ENCODE measurements around the gene CBL. TPM values are rescaled to one million over a fixed set of nuclear protein-coding genes. Genes with fewer than 3 reads are reported as not detected.

Gene CBL
- polyA plus RNA-seq, 1 of the 3 experiments (the other 2 are of a cell fraction): 9.5 TPM

DNA sequence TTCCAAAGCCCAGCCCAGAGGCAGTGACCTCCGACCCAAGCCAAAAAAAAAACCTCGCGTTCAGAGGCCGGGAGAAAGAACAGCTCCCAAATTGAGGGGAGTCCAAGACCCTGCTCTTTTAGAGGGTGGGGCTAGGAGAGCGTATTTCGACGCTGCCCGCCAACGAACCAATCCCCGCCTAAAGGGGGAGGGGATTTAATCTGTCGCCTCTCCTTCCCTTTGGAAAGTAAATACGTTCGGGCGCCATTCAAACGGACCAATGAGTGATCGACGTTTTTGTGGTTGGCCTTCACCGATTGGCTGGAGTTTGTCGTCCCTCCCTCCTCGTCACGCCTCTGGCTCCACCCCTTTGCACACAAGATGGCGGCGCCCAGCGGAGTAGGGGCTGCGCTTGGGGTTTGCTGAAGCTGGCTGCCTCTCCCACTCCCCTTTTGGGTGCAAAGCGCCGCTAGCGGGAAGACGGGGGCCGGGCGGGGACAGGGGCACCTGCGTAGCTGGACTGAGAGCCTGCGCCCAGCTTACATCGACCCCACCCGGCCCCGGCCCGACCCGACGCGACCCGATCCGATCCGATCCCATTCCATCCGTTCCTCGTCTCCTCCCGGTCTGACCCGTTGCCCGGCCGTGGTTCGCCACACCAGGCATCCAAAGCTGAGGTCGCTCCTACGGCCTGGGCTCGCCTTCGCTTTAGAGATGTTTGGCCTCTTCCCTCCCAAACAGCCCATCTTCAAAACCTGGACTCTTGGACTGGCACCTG is 128.2 kb downstream of the CBL start, which contains the start of gene RNF26 (continued):
- TF ChIP-seq, protein P1, sequence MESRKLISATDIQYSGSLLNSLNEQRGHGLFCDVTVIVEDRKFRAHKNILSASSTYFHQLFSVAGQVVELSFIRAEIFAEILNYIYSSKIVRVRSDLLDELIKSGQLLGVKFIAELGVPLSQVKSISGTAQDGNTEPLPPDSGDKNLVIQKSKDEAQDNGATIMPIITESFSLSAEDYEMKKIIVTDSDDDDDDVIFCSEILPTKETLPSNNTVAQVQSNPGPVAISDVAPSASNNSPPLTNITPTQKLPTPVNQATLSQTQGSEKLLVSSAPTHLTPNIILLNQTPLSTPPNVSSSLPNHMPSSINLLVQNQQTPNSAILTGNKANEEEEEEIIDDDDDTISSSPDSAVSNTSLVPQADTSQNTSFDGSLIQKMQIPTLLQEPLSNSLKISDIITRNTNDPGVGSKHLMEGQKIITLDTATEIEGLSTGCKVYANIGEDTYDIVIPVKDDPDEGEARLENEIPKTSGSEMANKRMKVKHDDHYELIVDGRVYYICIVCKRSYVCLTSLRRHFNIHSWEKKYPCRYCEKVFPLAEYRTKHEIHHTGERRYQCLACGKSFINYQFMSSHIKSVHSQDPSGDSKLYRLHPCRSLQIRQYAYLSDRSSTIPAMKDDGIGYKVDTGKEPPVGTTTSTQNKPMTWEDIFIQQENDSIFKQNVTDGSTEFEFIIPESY (IDR thresholded peaks at IDR 0.05; ENCODE audit: borderline replicate concordance, low read depth): no peak
- TF ChIP-seq, protein P2, sequence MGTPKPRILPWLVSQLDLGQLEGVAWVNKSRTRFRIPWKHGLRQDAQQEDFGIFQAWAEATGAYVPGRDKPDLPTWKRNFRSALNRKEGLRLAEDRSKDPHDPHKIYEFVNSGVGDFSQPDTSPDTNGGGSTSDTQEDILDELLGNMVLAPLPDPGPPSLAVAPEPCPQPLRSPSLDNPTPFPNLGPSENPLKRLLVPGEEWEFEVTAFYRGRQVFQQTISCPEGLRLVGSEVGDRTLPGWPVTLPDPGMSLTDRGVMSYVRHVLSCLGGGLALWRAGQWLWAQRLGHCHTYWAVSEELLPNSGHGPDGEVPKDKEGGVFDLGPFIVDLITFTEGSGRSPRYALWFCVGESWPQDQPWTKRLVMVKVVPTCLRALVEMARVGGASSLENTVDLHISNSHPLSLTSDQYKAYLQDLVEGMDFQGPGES (IDR thresholded peaks at IDR 0.05; ENCODE audit: low read depth, low read length): peak; percentile 69; the same call in 1 of the 2 replicates
- TF ChIP-seq NRF1 (IDR thresholded peaks at IDR 0.05; ENCODE audit: low read depth, low read length): no peak
- TF ChIP-seq SIN3A (IDR thresholded peaks at IDR 0.05; ENCODE audit: borderline replicate concordance, low read depth, low read length): peak; percentile 15; the same call in 1 of the 2 replicates
- peak; percentile 91 for TF ChIP-seq MXI1 (IDR thresholded peaks at IDR 0.05; ENCODE audit: low read depth, low read length)
- peak; percentile 98 for TF ChIP-seq YY1 (IDR thresholded peaks at IDR 0.05; ENCODE audit: low read depth)
- TF ChIP-seq GATA2 (CRISPR knock-in tag; IDR thresholded peaks at IDR 0.05): no peak
- TF ChIP-seq FOXM1 (IDR thresholded peaks at IDR 0.05; ENCODE audit: low read depth): peak; percentile 100
- no peak for TF ChIP-seq SMC3 (IDR thresholded peaks at IDR 0.05; ENCODE audit: low read depth, low read length)
- no peak for TF ChIP-seq USF2 (IDR thresholded peaks at IDR 0.05; ENCODE audit: borderline replicate concordance, low read depth, low read length)
- TF ChIP-seq, protein P3, sequence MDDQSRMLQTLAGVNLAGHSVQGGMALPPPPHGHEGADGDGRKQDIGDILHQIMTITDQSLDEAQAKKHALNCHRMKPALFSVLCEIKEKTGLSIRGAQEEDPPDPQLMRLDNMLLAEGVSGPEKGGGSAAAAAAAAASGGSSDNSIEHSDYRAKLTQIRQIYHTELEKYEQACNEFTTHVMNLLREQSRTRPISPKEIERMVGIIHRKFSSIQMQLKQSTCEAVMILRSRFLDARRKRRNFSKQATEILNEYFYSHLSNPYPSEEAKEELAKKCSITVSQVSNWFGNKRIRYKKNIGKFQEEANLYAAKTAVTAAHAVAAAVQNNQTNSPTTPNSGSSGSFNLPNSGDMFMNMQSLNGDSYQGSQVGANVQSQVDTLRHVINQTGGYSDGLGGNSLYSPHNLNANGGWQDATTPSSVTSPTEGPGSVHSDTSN (IDR thresholded peaks at IDR 0.05): peak; percentile 4; the same call in 1 of the 2 replicates
- no peak for TF ChIP-seq RXRA (IDR thresholded peaks at IDR 0.05; ENCODE audit: borderline replicate concordance, low read depth)
- TF ChIP-seq, protein P4, sequence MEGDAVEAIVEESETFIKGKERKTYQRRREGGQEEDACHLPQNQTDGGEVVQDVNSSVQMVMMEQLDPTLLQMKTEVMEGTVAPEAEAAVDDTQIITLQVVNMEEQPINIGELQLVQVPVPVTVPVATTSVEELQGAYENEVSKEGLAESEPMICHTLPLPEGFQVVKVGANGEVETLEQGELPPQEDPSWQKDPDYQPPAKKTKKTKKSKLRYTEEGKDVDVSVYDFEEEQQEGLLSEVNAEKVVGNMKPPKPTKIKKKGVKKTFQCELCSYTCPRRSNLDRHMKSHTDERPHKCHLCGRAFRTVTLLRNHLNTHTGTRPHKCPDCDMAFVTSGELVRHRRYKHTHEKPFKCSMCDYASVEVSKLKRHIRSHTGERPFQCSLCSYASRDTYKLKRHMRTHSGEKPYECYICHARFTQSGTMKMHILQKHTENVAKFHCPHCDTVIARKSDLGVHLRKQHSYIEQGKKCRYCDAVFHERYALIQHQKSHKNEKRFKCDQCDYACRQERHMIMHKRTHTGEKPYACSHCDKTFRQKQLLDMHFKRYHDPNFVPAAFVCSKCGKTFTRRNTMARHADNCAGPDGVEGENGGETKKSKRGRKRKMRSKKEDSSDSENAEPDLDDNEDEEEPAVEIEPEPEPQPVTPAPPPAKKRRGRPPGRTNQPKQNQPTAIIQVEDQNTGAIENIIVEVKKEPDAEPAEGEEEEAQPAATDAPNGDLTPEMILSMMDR (IDR thresholded peaks at IDR 0.05): no peak
- no peak for TF ChIP-seq EP300 (IDR thresholded peaks at IDR 0.05; ENCODE audit: borderline replicate concordance in 1 of 2, low read depth in 1 of 2, low read length in 1 of 2)
- TF ChIP-seq TCF12 (IDR thresholded peaks at IDR 0.05): no peak
- TF ChIP-seq NFIC (IDR thresholded peaks at IDR 0.05; ENCODE audit: borderline replicate concordance): no peak
- TF ChIP-seq POLR2AphosphoS5 (IDR thresholded peaks at IDR 0.05; ENCODE audit: low read depth, low read length): peak; percentile 75; the same call in 1 of the 2 replicates
- no peak for TF ChIP-seq FOSL2 (IDR thresholded peaks at IDR 0.05; ENCODE audit: borderline replicate concordance, low read depth)
- TF ChIP-seq RFX5 (IDR thresholded peaks at IDR 0.05; ENCODE audit: low read length): peak; percentile 81
- no peak for TF ChIP-seq REST (IDR thresholded peaks at IDR 0.05; ENCODE audit: low read depth, low read length)
